HG03342 (cell line): ENCODE data around the gene HOGA1.

Experiments used
- ATAC-seq: cut with Tn5 transposase; IDR thresholded peaks from one replicate; pipeline ENCODE4 v1.9.1; 2021; ENCODE audit warnings: mild to moderate bottlenecking, moderate library complexity; ENCODE audit not compliant: unreplicated experiment

HOGA1 gene

DNA sequence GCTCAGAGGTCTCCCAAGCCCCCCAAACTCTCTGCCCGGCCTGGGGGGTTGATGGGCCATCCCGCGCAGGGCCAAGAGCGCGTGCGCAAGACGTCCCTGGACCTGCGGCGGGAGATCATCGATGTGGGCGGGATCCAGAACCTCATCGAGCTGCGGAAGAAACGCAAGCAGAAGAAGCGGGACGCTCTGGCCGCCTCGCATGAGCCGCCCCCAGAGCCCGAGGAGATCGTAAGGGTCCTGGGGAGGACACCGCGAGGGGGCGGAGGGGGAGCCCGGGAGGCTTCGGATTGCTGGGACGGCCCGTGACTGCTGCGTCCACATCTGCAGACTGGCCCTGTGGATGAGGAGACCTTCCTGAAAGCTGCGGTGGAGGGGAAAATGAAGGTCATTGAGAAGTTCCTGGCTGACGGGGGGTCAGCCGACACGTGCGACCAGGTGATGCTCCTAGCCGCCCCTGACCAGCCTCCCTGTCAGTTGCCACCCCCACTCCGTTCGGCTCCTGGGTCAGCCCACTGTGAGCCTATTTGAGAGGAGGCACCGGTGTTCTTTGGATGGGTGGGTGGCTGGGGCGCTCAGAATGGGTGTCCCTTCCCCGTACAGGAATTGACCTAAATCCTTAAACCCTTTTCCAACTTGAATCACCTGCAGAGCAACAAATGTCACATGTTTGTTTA lies 5.9 kb upstream of the HOGA1 start:
- ATAC-seq = no peak

DNA sequence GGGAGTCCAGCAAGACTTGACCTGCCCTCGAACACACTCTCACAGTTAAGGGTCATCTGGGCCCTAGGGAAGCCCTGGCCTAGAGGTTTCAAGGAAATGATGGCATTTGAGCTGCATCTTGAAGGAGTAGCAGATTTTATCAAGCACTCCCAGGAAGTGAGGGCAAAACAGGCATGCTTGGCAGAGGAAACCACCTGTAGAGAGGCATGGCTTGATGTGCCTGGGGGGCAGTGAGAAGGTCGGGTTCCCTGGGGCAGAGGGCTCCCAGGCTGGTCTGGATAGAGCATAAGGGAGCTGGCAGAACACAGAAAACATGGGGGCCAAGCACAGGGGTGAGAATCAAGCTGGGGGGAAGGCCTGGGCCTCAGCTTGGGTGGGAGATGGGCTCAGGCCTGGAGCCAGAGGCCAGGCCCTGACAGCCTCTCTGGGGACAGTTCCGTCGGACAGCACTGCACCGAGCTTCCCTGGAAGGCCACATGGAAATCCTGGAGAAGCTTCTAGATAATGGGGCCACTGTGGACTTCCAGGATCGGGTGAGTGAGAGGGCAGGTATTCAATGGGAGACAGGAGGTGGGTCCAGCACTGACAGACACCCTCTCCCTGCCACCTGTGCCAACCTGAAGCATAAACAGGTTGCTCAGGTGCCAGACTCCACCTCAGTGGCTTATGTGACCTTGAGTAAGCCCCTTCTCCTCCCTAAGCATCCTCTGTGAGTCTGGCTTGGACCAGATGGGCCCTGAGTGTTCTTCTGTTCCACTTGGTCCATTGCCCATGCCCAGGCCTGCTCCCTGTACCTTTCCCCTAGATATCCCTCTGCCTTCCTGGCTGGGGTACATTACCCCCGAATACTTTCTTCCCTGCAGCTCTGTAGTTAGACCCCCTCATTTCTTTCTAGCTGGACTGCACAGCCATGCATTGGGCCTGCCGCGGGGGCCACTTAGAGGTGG lies 3.5 kb upstream of the HOGA1 start:
- ATAC-seq = no peak

DNA sequence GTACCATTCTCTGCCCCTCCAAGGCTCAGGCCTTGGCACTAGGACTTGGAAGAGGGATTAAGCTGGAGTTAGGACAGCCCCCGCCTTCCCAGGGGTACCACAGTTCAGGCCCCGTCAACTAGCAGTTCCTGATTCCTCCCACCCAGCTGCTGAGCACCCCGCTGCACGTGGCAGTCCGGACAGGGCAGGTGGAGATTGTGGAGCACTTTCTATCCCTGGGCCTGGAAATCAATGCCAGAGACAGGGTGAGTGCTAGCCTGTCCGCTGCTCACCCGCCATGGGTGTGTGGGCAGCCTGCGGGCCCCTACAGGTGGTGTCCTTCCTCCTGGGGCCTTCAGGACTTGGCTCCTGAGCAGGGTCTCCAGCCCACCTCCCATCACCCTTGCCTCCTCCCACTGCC lies 2.0 kb upstream of the HOGA1 start:
- ATAC-seq = no peak

DNA sequence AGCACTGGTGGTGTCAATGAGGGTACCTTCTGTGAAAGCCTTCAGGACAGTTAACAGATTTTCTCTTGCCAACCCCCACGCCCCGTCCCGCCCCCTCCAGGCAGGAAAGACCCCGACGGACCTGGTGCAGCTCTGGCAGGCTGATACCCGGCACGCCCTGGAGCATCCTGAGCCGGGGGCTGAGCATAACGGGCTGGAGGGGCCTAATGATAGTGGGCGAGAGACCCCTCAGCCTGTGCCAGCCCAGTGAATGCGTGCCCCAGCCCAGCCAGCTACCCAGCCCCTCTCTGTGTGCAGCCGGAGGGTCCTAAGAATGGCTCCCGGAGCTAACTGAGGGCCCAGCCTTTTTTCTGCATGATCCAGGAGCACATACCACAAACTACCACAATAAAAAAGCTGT lies 713 bp upstream of the HOGA1 start:
- ATAC-seq = no peak

DNA sequence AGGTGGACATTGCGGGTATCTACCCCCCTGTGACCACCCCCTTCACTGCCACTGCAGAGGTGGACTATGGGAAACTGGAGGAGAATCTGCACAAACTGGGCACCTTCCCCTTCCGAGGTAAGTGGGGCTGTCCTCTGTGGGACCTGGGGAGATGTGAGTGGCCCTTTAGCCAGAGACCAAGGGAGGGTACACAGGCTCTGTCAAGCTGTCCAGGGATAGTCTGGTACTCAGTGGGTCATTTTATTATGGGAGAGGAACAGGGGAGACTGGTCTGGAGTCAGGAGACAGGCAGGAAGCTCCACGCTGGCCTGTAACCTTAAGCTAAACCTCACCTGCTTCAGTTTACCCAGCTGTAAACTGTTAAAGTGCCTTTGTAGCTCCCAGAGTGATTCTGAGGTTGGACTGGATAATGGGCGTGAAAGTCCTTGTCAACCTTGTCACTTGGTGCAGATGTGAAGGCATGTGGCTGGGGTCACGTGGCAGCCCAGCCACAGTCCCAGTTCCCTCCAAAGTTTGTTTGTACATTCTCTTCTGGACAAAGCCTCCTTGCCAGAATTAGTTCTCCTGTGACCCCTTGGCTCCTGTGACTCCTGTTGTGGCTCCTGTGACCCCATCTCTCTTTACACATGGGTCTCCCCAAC lies 729 bp downstream of the HOGA1 start:
- ATAC-seq = no peak

DNA sequence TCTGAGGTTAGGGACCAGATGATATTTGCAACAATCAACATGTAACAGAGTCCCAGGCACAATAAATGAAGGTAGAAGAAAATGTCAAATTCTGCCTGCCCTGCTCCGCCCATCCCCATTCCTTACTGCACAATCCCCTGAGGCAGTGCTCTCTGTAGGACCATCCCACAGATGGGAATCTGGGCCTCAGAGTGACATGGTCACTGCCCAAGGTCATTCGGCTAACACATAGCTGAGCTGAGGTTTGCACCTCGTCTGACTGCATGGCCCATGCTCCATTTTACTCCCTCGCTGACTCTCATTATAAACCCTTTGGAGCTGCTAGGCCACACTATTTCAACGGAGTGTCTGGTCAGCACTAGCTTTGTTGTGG lies 1.2 kb downstream of the HOGA1 start:
- no peak for ATAC-seq

DNA sequence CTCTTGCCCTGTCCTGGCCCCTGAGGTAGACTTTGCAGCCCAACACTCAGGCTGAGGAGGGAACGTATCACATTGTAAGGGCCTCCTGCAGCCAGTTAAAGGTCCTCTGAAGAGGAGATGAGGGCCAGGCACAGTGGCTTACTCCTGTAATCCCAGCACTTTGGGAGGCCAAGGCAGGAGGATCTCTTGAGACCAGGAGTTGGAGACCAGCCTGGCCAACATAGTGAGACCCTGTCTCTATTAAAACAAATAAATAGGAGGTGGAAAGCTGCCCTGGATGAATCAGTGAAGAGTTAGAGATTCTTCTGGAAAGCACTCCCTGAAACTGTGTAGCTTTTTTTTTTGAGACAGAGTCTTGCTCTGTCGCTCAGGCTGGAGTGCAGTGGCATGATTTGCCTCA lies 3.0 kb downstream of the HOGA1 start:
- no peak for ATAC-seq

DNA sequence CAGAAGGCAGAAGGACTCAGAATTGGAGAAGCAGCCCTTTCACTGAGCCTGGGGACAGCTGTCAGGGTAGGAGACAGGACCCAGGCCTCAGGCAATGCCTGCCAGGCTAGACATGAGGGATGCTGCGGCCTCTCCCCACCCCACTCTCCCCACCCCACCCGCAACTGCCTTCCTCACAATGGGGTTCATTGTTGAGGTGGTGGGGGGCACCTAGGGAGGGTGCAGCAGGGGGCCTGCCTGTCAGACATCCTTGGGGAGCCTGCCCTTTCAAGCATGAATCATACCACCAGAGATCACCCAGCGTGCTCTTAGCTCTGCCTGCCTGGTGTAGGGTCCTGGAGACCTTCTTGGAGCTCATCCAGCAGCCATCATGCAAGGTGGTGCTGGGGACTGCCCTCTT lies 5.3 kb downstream of the HOGA1 start, which contains the start of gene C10orf62:
Gene C10orf62, plus strand, starts transcription at position 243 of the 400 bp plus-strand sequence. CDS start 177 bp downstream, outside the sequence.
- no peak for ATAC-seq

DNA sequence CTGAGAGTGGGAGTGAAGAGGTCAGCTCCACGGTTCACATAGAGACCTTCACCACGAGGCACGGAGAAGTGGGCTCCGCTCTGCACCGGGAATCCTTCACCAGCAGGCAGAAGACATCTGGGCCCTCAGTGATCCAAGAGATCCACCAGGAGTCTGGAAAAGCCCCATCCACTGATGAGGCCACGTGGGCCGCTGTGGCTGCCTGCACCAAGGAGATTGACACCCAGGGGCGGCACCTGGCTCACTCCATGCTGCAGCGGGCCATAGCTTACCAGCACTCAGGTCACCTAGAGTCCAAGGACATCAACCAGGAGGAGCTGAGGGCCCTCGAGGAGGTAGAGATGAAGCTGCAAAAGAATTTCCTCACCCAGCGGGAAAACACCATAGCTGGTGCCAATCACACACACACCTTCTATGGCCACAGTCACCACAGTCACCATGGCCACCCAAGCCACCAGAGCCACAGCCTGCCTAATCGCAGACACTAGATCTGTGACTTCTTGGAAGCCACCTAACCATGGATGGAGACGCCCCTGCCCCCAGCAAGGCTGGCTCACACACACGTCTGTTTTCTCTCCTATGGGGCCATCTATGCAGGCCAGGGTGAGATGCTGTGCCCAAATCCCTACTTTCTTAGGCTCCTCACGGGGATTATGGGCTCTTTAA lies 6.0 kb downstream of the HOGA1 start:
- ATAC-seq = no peak

DNA sequence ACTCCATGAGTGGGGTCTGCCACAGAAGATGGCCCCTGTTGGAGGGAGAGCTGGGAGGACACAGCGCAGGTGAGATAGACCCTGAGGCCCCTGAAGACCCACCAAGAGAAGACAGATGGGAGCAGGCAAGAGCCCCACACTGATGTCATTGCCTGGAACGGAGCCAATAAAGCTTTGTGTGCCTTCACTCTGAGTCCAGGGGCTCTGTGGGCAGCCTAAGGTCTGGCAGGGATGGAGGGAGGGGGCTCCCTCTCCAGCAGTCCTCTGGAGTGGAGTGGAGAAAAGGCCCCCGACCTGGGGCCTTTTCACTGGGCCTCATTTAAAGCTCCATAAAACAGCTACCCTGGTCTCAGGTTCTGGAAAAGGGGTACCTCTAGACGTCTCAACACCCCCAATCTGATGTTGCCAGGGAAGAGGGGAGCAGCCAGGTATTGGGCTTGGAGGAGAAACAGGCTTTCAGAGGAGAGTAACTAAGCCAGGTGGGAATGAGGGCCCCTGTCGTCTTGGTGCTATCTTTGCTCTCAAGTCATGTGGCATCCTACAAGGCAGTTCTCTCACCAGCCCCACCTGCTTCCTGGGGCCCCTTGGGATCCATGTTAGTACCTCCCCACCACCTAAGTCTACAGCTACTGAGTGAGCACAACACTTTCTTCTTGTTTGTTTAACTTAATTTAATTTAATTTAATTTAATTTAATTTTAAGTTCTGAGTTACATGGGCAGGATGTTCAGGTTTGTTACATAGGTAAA lies 6.7 kb downstream of the HOGA1 start:
- no peak for ATAC-seq

DNA sequence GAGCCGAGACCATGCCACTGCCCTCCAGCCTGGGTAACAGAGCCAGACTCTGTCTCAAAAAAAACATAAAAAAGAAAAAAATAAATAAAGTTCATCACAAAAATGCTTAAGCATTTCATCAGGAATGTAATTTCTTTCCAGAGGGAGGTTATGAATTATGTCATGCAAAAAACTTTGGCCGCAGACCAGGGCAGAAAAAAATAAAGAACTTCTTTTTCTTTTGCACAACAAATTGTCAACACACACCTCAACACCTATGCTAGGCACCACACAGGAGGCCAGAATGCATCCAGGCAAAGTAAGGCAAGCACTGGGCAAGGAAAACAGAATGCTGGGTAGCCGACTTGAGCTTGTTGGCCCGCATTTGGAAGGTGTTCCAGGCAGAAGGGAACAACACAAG lies 9.2 kb downstream of the HOGA1 start:
- ATAC-seq = no peak

DNA sequence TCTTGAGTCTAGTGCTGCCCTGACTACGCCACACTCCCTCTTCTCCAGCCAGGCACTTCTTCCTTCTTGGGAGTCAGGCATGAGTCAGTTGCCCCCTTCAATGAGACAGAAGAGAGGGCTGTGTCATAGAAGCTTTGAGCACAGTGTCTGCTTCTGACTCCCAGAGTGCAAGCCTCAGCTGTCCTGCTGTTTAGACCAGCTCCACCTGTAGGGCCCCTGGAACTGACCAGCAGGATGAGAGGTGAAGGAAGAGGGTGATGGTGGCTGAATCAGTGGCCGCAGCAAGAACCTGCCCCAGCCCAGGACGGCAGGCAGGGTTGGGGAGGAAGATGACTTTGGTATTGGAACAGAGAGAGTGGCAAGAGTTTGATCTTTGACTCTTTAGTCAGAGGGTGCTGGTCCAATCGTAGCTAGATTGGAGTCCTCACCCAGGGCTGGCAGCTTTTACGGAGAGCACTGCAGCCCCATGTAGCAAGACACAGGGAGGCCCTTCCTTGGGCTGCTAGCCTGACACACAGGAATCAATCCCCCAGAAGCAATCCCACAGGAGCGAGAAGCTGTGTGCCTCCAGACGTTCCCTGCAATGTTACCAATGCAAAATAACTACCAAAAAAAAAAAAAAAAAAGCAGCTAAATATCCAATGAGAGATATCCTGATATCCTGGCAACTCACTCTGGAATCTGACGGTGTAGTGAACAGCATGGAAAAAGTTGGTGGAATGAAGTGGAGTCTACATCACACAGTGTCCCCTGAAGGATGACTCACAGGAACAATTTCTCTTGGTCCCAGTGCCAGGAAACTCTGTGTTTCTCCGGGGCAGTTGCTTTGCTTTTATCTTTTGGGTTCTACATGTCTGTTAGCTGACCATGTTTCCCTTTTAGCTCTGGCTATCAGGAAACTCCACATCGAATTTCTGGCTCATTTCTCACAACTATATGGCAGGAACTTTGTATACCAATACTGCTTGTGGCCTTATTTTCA lies 12.2 kb downstream of the HOGA1 start:
- ATAC-seq = no peak

DNA sequence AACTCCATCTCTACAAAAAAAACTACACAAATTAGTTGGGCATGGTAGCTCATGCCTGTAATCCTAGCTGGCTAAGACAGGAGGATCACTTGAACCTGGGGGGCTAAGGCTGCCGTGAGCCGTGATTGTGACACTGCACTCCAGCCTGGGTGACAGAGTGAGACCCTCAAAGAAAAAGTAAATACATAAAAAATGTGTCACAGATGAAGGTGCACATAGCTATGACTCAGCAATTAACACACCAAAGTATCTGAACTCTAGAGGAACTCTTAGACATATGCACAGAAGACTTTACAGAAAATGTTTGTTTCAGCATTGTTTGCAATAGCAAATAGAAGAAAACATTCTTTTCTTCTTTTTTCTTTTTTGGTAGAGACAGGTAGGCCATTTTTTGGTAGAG lies 13.6 kb downstream of the HOGA1 start:
- no peak for ATAC-seq

DNA sequence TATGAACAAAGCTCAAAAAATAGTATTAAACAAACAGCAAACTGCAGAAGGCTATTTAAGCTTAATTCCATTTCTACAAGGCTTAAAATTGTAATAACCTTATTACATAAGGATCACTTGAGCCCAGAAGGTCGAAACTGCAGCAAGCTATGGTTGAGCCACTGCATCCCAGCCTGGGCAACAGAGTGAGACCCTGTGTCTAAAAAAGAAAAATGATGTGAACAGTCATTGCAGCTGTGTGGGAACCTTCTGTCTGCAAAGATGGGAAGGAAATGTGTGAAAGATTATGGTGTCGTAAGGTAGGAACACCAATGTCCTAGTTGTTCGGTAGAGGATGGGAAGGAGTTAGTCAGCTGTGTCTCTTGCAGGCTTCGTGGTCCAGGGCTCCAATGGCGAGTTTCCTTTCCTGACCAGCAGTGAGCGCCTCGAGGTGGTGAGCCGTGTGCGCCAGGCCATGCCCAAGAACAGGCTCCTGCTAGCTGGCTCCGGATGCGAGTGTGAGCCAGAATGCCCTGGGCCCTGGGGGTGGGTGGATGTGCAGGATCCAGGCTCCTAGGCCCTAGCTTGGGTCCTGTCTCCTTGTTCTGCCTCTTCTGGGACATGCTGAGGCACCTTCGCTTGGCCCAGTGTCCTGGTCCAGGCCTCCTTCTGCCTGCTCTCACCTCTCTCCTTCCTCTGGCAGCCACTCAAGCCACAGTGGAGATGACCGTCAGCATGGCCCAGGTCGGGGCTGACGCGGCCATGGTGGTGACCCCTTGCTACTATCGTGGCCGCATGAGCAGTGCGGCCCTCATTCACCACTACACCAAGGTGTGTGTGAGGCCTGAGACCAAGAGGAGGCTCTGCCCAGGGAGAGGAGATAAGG lies 14.4 kb downstream of the HOGA1 start:
- no peak for ATAC-seq

DNA sequence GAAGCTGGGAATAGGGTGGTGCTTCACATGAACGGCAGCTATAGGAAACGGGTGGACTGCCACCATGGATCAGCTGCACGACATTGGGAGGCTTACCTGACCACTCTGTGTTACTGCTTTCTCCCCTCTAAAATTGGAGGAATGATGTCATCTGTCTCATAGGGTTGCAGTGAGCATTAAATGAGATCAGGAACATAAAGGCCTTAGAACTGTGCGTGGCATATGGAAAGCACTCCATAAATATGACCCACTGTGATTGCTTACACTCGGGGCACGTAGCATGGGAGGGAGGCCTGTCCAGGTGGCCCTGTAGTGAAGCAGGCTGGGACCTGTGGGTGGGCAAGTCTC lies 15.1 kb downstream of the HOGA1 start:
- no peak for ATAC-seq

DNA sequence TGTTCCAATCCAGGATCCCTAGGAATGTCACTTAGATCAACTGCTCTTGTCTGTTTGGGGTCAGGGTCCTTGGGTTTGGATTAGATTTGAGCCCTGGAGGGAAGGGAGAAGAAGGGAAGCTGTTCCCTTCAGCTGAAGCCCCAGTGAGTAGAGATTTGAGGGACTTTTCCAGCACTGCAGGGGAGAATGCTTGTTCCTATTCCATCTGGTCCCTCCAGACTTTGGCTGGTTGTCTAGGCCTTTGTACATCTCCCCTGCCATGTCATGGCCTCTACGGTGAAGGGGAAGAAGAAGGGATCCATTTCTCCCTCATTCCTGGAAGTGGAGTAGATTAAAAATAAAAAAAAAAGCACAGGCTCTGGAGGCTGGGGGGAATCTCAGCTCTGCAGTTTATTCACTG lies 16.4 kb downstream of the HOGA1 start:
- no peak for ATAC-seq

DNA sequence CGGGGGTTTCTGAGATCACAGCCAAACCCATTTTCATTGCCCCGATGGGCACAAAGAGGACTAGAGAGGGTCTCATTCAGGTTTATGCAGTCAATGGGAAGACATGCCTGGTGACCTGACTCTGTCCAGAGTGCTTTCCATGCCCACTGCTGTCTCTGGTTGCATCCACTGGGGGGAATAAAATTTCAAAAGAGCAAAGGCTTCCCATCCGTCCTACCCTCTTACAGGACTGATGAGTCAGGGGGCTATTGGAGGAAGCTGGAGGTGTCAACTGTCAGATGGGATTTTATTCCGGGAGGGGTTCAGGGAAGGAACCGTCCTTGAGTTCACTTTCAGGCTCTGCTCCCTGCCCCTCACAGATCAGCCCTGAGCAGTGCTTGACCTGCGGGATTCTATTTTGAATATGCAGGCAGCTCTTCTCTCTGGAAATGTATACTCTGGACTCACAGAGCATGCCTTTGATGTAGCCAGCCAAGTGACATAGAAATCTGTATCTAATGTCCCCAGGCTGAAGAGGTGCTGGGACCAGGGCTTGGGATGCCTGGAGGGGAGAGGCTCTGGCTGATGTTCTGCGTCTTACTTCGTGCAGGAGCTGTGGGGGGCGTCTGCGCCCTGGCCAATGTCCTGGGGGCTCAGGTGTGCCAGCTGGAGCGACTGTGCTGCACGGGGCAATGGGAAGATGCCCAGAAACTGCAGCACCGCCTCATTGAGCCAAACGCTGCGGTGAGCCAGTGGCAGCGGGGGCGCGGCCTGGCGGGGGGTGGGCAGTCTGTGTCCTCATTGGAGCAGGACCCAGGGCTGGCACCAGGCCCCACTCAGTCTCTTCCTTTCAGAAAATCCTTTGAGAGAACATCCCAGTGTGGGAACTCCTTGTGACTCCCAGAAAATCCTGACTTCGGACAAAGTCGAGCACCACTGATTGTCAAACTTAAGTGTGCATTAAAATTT lies 17.4 kb downstream of the HOGA1 start:
- no peak for ATAC-seq
